ENCODE results near the gene KCNK13.

DNA sequence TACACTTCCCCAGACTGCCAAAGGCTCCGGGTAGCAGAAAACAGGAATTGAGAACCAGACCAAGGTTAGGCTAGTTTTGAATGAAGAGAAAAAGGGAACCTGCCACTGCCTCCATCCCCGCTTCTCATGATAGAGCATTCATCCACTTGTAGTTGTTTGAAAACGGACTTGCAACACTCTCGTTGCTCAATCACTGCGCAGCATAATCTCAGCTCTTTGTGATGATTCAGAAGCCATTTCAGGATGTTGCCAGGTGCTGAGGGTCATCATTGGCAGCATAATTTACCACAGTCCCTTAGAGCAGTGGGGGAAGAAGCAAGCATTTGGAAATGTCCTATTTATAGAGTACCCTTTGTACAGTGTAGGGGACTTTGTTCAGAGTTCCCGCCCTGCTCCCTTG lies 25.6 kb downstream of the KCNK13 start:
- TF ChIP-seq MYBL2 (IDR thresholded peaks at IDR 0.05; ENCODE audit: low read depth): no peak
- TF ChIP-seq MYBL2 (CRISPR knock-in tag; IDR thresholded peaks at IDR 0.05; ENCODE audit: borderline replicate concordance): no peak
- no peak for TF ChIP-seq PURB (CRISPR knock-in tag; IDR thresholded peaks at IDR 0.05; ENCODE audit: low read depth)
- TF ChIP-seq, protein P1, sequence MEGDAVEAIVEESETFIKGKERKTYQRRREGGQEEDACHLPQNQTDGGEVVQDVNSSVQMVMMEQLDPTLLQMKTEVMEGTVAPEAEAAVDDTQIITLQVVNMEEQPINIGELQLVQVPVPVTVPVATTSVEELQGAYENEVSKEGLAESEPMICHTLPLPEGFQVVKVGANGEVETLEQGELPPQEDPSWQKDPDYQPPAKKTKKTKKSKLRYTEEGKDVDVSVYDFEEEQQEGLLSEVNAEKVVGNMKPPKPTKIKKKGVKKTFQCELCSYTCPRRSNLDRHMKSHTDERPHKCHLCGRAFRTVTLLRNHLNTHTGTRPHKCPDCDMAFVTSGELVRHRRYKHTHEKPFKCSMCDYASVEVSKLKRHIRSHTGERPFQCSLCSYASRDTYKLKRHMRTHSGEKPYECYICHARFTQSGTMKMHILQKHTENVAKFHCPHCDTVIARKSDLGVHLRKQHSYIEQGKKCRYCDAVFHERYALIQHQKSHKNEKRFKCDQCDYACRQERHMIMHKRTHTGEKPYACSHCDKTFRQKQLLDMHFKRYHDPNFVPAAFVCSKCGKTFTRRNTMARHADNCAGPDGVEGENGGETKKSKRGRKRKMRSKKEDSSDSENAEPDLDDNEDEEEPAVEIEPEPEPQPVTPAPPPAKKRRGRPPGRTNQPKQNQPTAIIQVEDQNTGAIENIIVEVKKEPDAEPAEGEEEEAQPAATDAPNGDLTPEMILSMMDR (IDR thresholded peaks at IDR 0.05 in 2 of 3, conservative IDR thresholded peaks at IDR 0.05 in 1 of 3; ENCODE audit: insufficient read depth in 2 of 3, low read depth in 1 of 3, low read length in 3 of 3): no peak
